ENCODE data around the gene PCBD2.
A peak's percentile ranks its signal among the peaks of the same experiment; 100 is the strongest.
"Not testable (repeated sequence)": the region's sequence is repeated elsewhere in the genome, so short reads cannot be mapped to it uniquely, and the experiment has no call there.

Gene PCBD2

GRCh38 chr5:134963098-134963497 is 58.2 kb downstream of the PCBD2 start:
- DNase-seq (ENCODE audit: low read depth): no peak

- DNase-seq (ENCODE audit: low read depth): no peak
Measured at GRCh38 chr5:134964359-134965270, 59.7 kb downstream of the PCBD2 start.

DNA sequence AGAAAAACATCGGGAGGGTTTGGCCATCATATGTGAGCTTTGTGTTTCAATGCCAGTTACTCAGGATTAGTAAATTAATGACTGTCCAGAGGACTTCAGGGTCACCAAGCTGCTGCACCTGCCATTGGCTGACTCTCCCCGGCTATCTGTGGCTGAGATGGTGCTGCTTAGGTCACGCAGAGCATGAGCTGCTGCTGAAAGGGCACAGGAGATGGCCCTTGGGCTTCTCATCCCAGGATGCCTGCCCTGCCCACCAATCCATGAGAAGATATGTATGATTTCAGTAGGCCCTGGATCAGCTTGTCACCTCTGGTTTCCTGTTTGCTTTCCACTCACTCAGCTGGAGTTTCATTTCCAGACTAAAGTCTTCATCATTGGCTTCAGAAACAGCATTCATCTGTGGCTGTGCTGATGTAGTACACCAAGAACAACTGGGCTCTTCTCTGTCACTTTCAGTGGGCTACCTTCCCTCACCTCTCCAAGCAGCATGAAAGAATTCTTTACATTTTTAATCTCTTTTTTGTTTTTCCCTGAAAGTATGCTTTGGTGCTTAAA is 60.4 kb downstream of the PCBD2 start:
- no peak for DNase-seq (ENCODE audit: low read depth)

GRCh38 chr5:134967607-134968006 is 62.7 kb downstream of the PCBD2 start, which contains the start of gene CATSPER3:
Gene CATSPER3, plus strand, starts transcription at chr5:134967907. Its CDS starts 85 bp downstream, at chr5:134967992.
- DNase-seq (ENCODE audit: low read depth): no peak

- DNase-seq (ENCODE audit: low read depth): no peak
Measured at GRCh38 chr5:134968055-134968454, 63.1 kb downstream of the PCBD2 start.

GRCh38 chr5:134969166-134969565 is 64.2 kb downstream of the PCBD2 start:
- DNase-seq (ENCODE audit: low read depth): no peak

DNA sequence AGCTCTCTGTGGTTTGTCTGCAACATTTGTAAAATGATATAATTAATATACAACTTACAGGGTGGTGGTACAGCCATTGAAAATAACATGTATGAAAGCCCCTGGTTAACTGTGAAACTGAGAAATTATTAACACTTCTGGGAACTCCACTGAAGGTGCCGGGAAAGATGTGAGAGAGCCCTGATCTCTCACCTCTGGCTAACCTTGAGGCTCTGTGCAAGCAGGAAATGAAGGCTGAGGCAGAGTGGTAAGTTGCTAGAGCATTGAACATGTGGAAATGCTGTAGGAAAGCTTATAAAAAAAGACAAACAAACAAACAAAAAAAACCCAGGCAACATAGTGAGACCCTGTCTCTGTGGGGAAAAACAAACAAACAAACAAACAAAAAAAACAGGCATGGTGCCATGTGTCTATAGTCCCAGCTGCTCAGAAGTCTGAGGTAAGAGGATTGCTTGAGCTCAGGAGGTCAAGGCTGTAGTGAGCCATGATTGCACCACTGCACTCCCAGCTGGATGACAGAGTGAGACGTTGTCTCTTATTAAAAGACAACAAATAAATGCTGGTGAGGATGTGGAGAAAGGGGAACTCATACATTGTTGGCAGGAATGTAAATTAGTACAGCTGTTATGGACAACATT is 70.3 kb downstream of the PCBD2 start:
- peak; percentile 77 for DNase-seq (ENCODE audit: low read depth)

DNA sequence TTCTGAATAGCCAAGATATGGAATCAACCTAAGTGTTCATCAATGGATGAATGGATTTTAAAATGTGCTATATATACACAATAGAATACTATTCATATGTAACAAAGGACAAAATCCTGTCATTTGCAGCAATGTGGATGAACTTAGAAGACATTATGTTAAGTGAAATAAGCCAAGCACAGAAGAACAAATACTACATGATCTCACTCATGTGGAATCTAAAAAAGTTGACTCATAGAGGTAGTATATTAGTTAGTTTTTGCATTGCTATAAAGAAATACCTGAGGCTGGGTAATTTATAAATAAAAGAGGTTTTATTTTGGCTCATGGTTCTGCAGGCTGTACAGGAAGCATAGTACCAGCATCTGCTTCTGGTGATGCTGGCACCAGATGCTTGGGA is 70.9 kb downstream of the PCBD2 start:
- DNase-seq (ENCODE audit: low read depth): peak; percentile 28

- no peak for DNase-seq (ENCODE audit: low read depth)
Measured at GRCh38 chr5:134976841-134977240, 71.9 kb downstream of the PCBD2 start.

DNA sequence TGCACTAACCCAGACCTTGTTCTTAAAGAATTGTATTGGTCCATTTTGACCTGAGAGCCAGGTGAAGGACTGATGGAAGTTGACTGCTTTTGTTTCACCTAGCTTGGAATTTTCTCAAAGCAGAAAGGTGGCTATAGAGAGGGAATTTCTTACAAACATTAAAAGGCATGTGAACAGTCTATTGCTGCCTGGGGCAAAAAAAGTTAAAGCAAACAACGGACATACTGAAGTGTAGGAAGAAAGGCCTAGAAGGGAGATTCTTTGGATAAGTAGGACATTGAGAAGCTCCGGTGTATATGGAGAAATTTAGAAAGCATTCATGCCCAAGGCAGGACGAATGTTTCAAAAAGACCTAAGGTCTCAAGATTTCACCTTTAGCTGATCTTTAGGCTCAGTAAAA is 74.5 kb downstream of the PCBD2 start:
- no peak for DNase-seq (ENCODE audit: low read depth)

- DNase-seq (ENCODE audit: low read depth): peak; percentile 5
Measured at GRCh38 chr5:134982230-134982629, 77.3 kb downstream of the PCBD2 start.

DNA sequence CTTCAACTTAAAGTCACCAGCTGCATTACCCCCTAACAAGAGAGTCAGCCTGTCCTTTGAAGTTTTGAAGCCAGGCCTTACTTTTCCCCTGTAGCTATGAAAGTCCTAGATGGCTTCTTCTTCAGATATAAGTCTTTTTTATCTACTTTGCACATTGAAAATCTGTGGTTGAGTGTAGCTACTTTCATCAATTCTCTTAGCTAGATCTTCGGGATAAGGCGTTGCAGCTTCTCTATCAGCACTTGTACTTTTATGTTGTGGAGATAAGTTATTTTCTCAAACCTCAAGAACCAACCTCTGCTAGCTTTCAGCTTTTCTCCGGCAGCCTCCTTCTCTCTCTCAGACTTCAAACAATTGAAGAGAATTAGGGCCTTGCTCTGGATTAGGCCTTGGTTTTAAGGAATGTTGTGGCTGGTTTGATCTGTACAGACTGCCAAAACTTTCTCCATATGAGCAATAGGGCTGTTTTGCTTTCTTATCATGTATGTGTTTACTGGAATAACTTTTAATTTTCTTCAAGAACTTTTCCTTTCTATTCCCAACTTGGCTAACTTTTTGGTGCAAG is 84.4 kb downstream of the PCBD2 start:
- peak; percentile 77 for DNase-seq (ENCODE audit: low read depth)

DNA sequence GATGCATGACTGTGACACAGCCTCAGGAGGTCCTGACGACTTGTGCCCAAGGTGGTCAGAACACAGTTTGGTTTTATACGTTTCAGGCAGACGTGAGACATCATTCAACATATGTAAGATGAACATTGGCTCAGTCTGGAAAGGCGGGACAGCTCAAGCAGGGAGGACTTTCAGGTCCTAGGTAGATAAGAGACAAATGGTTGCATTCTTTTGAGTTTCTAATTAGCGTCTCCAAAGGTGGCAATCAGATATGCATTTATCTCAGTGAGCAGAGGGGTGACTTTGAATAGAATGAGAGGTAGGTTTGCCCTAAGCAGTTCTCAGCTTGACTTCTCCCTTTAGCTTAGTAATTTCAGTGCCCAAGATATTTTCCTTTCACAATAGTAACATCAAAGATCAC is 85.3 kb downstream of the PCBD2 start:
- not testable (repeated sequence) for DNase-seq (ENCODE audit: low read depth)

DNA sequence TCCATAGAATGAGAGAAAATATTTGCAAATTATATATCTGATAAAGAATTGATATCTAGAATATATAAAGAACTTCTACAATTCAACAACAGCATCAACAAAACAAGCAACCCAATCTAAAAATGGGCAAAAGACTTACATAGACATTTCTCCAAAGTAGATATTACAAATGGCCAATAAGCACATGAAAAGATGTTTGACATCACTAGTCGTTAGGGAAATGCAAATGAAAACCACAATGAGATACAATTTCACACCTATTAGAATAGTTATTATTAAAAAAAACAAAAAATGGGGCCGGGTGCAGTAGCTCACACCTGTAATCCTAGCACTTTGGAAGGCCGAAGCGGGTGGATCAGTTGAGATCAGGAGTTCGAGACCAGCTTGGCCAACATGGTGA is 87.2 kb downstream of the PCBD2 start:
- no peak for DNase-seq (ENCODE audit: low read depth)

GRCh38 chr5:134993161-134993560 is 88.2 kb downstream of the PCBD2 start:
- DNase-seq (ENCODE audit: low read depth): no peak

GRCh38 chr5:134994560-134995156 is 89.7 kb downstream of the PCBD2 start:
- DNase-seq (ENCODE audit: low read depth): no peak

DNA sequence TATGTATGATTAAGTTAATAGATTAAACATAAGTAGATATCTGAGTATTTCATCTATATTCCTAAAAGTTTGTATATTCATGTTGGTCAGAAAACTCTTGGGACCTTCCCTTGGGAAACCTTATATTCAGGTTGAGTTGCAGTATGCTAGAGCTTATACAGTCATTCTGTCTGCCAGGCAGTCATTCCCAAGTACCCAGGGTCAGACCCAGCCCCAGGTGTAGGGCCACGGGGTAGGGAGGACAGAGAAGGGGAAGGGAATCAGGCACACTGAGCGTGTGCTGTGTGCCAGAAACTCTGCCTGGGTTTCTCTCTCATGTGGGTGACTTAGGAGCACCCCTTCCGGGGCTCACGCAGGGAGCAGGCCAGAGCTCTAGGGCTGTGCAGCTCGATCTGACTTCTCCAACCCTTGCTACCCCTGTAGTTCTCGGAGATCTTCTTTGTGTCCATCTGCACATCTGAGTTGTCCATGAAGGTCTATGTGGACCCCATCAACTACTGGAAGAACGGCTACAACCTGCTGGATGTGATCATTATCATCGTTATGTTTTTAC is 91.0 kb downstream of the PCBD2 start:
- no peak for DNase-seq (ENCODE audit: low read depth)

- no peak for DNase-seq (ENCODE audit: low read depth)
Measured at GRCh38 chr5:134997015-134997414, 92.1 kb downstream of the PCBD2 start.

DNA sequence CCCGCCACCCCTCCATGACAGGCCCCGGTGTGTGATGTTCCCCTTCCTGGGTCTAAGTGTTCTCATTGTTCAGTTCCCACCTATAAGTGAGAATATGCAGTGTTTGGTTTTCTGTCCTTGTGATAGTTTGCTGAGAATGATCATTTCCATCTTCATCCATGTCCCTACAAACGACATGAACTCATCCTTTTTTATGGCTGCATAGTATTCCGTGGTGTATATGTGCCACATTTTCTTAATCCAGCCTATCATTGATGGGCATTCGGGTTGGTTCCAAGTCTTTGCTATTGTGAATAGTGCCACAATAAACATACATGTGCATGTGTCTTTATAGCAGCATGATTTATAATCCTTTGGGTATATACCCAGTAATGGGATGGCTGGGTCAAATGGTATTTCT is 93.1 kb downstream of the PCBD2 start:
- DNase-seq (ENCODE audit: low read depth): not testable (repeated sequence)

GRCh38 chr5:135004376-135004775 is 99.4 kb downstream of the PCBD2 start:
- no peak for DNase-seq (ENCODE audit: low read depth)

GRCh38 chr5:135005076-135005475 is 100.1 kb downstream of the PCBD2 start:
- no peak for DNase-seq (ENCODE audit: low read depth)

GRCh38 chr5:135007305-135007704 is 102.4 kb downstream of the PCBD2 start:
- DNase-seq (ENCODE audit: low read depth): no peak

Measured in iris pigment epithelial cell (primary cell).